Activated T-helper 17 cell treated with anti-CD3 and anti-CD28 coated beads, Interleukin-2, amount 50 U/mL, for 72 hours (primary cell): Measurements from ENCODE around the gene TENT5C. TPM values are rescaled to one million over a fixed set of nuclear protein-coding genes. Genes with fewer than 3 reads are reported as not detected.

Experiments used
- total RNA-seq, 2 donors: library from RNA; stranded (reverse); gene quantifications; one replicate each; pipeline ENCODE4 v1.2.3, GENCODE V29; 2022

TENT5C gene
- total RNA-seq, 2 donors from 2014 or later = 30.2 to 37.1 TPM

Other genes with a start within 250 kb of the TENT5C start
- 10 to 100 TPM; 26.1 to 26.5 TPM for gene MAN1A2, start 238.6 kb upstream of the TENT5C start, total RNA-seq